ENCODE results near the gene LGALS9. TPM values are rescaled to one million over a fixed set of nuclear protein-coding genes. Genes with fewer than 3 reads are reported as not detected.

Gene LGALS9
- total RNA-seq, 1 donor from 2014 or later = 4.5 TPM

GRCh38 chr17:27598337-27599050 is 32.5 kb upstream of the LGALS9 start:
- no peaks in the 10 kb centered on the region for H3K27me3 Mint-ChIP-seq (ENCODE audit: unreplicated experiment)
- no peak for DNase-seq (ENCODE audit: extremely low spot score, unreplicated experiment)
- H3K4me1 Mint-ChIP-seq (ENCODE audit: unreplicated experiment) = peaks cover 2% of the 10 kb centered on the region
- no peak for TF ChIP-seq CTCF (IDR thresholded peaks at IDR 0.05)
- peaks cover 18% of the 10 kb centered on the region for H3K36me3 Mint-ChIP-seq (ENCODE audit: unreplicated experiment)
- no peak overlapping the region for H3K4me3 Mint-ChIP-seq (ENCODE audit: unreplicated experiment)
- no peak overlapping the region for H3K27ac Mint-ChIP-seq (ENCODE audit: unreplicated experiment)
- H3K9me3 Mint-ChIP-seq (ENCODE audit: unreplicated experiment) = no peaks in the 10 kb centered on the region

- Mint-ChIP-seq H3K36me3 (ENCODE audit: unreplicated experiment) (peaks cover 23% of the 10 kb centered on the region), H3K27me3 (ENCODE audit: unreplicated experiment) (no peaks in the 10 kb centered on the region)
- no peak for DNase-seq (ENCODE audit: extremely low spot score, unreplicated experiment)
Measured at GRCh38 chr17:27600471-27600870, 30.5 kb upstream of the LGALS9 start.

GRCh38 chr17:27601069-27601974 is 29.7 kb upstream of the LGALS9 start:
- no peaks in the 10 kb centered on the region for H3K9me3 Mint-ChIP-seq (ENCODE audit: unreplicated experiment)

More at GRCh38 chr17:27600471-27600870, 30.5 kb upstream of the LGALS9 start:
- no peak for TF ChIP-seq CTCF (IDR thresholded peaks at IDR 0.05)
- Mint-ChIP-seq H3K4me1 (ENCODE audit: unreplicated experiment) (peaks cover 2% of the 10 kb centered on the region), H3K9me3 (ENCODE audit: unreplicated experiment) (no peaks in the 10 kb centered on the region), H3K27ac (ENCODE audit: unreplicated experiment) (no peak overlapping the region), H3K4me3 (ENCODE audit: unreplicated experiment) (no peak overlapping the region)

GRCh38 chr17:27601975-27602302 is 29.0 kb upstream of the LGALS9 start:
- Mint-ChIP-seq H3K27me3 (ENCODE audit: unreplicated experiment) (no peaks in the 10 kb centered on the region), H3K4me3 (ENCODE audit: unreplicated experiment) (no peak overlapping the region), H3K9me3 (ENCODE audit: unreplicated experiment) (no peaks in the 10 kb centered on the region), H3K4me1 (ENCODE audit: unreplicated experiment) (peaks cover 2% of the 10 kb centered on the region), H3K36me3 (ENCODE audit: unreplicated experiment) (peaks cover 26% of the 10 kb centered on the region), H3K27ac (ENCODE audit: unreplicated experiment) (no peak overlapping the region)
- DNase-seq (ENCODE audit: extremely low spot score, unreplicated experiment) = no peak
- TF ChIP-seq CTCF (IDR thresholded peaks at IDR 0.05) = peak; percentile 1

More at GRCh38 chr17:27601069-27601974, 29.7 kb upstream of the LGALS9 start:
- DNase-seq (ENCODE audit: extremely low spot score, unreplicated experiment) = peak; percentile 93
- no peak overlapping the region for H3K27ac Mint-ChIP-seq (ENCODE audit: unreplicated experiment)
- H3K4me1 Mint-ChIP-seq (ENCODE audit: unreplicated experiment) = peaks cover 2% of the 10 kb centered on the region
- H3K4me3 Mint-ChIP-seq (ENCODE audit: unreplicated experiment) = no peak overlapping the region
- no peaks in the 10 kb centered on the region for H3K27me3 Mint-ChIP-seq (ENCODE audit: unreplicated experiment)
- peaks cover 27% of the 10 kb centered on the region for H3K36me3 Mint-ChIP-seq (ENCODE audit: unreplicated experiment)
- TF ChIP-seq CTCF (IDR thresholded peaks at IDR 0.05) = peak; percentile 96

Measured in osteocyte (in vitro differentiated cells).